Loucy (cell line): ENCODE measurements around the gene CD36.

Experiments
- H2AFZ ChIP-seq: fragments of 200-600 bp; sonication (generic); 2 replicates; pipeline ENCODE4 v1.6.0; 2016; ENCODE audit warnings: antibody characterized with exemption, mild to moderate bottlenecking, low read length, moderate library complexity
- H3F3A ChIP-seq: fragments of 200-600 bp; 2 replicates; pipeline ENCODE4 v1.6.0; 2016; ENCODE audit warnings: antibody characterized with exemption, low read depth, mild to moderate bottlenecking
- H3K27me3 ChIP-seq: fragments of 200-600 bp; sonication (generic); 2 replicates; pipeline ENCODE4 v1.6.1; 2014; ENCODE audit warnings: low read length, mild to moderate bottlenecking; ENCODE audit not compliant: insufficient read depth, poor library complexity, severe bottlenecking
- H3K36me3 ChIP-seq: fragments of 200-600 bp; sonication (generic); 2 replicates; pipeline ENCODE4 v1.6.1; 2016; ENCODE audit warnings: low read length; ENCODE audit not compliant: insufficient read depth
- H3K4me1 ChIP-seq: fragments of 200-600 bp; sonication (generic); 2 replicates; pipeline ENCODE4 v1.5.1; 2014; ENCODE audit warnings: low read length, mild to moderate bottlenecking; ENCODE audit not compliant: insufficient read depth, poor library complexity, severe bottlenecking
- H3K4me2 ChIP-seq: fragments of 200-600 bp; sonication (generic); 2 replicates; pipeline ENCODE4 v1.6.0; 2014; ENCODE audit warnings: antibody characterized with exemption, low read length, low read depth, mild to moderate bottlenecking; ENCODE audit not compliant: poor library complexity, severe bottlenecking
- H3K4me3 ChIP-seq: fragments of 200-600 bp; sonication (generic); 2 replicates; pipeline ENCODE4 v1.5.1; 2014; ENCODE audit warnings: low read length, mild to moderate bottlenecking, mixed read lengths; ENCODE audit not compliant: poor library complexity, severe bottlenecking
- H3K79me2 ChIP-seq: fragments of 200-600 bp; sonication (generic); 2 replicates; pipeline ENCODE4 v1.6.1; 2014; ENCODE audit warnings: low read length; ENCODE audit not compliant: insufficient read depth
- H3K9ac ChIP-seq: fragments of 200-600 bp; sonication (generic); 2 replicates; pipeline ENCODE4 v1.6.0; 2014; ENCODE audit warnings: mild to moderate bottlenecking, low read depth, low read length, moderate library complexity; ENCODE audit not compliant: poor library complexity, severe bottlenecking
- H3K9me2 ChIP-seq: fragments of 200-600 bp; sonication (generic); replicated peaks from 2 replicates; pipeline ENCODE4 v1.6.1; 2016; ENCODE audit warnings: low read depth, low read length, mixed read lengths
- H3K9me3 ChIP-seq: fragments of 200-600 bp; sonication (generic); 2 replicates; pipeline ENCODE4 v1.6.1; 2014; ENCODE audit warnings: mild to moderate bottlenecking, antibody characterized with exemption, low read length, low read depth; ENCODE audit not compliant: insufficient read depth
- H4K20me1 ChIP-seq: fragments of 200-600 bp; sonication (generic); 2 replicates; pipeline ENCODE4 v1.6.0; 2014; ENCODE audit warnings: antibody characterized with exemption, low read length, mild to moderate bottlenecking; ENCODE audit not compliant: insufficient read depth, poor library complexity, severe bottlenecking
- CTCF ChIP-seq: fragments of 200-600 bp; sonication (generic); conservative IDR thresholded peaks from 2 replicates; pipeline ENCODE4 v1.5.1; 2014; ENCODE audit warnings: mild to moderate bottlenecking, antibody characterized with exemption, low read length
- EZH2phosphoT487 ChIP-seq: fragments of 200-600 bp; IDR thresholded peaks from 2 replicates; pipeline ENCODE4 v1.6.1; 2018; ENCODE audit warnings: antibody characterized with exemption, mild to moderate bottlenecking, moderate library complexity, borderline replicate concordance

CD36 gene

GRCh38 chr7:80593869-80594586, 44.4 kb upstream of the CD36 start:
- H3F3A ChIP-seq: no peaks in the 10 kb centered on the region
- no peaks in the 10 kb centered on the region for H4K20me1 ChIP-seq
- H3K9me2 ChIP-seq: no peaks in the 10 kb centered on the region
- no peaks in the 10 kb centered on the region for H3K79me2 ChIP-seq
- no peaks in the 10 kb centered on the region for H3K36me3 ChIP-seq
- H3K9ac ChIP-seq: no peak overlapping the region
- no peak overlapping the region for H3K4me3 ChIP-seq
- H3K9me3 ChIP-seq: no peaks in the 10 kb centered on the region
- H3K4me1 ChIP-seq: no peaks in the 10 kb centered on the region
- TF ChIP-seq EZH2phosphoT487 (no peak), CTCF (no peak)
- no peak overlapping the region for H3K4me2 ChIP-seq
- no peak overlapping the region for H2AFZ ChIP-seq
- no peaks in the 10 kb centered on the region for H3K27me3 ChIP-seq

- Histone ChIP-seq H3K4me1 (no peaks in the 10 kb centered on the region), H3F3A (no peaks in the 10 kb centered on the region), H3K9me2 (no peaks in the 10 kb centered on the region), H3K79me2 (no peaks in the 10 kb centered on the region), H3K4me2 (no peak overlapping the region), H3K27me3 (no peaks in the 10 kb centered on the region), H2AFZ (no peak overlapping the region), H3K36me3 (no peaks in the 10 kb centered on the region), H3K9ac (no peak overlapping the region), H3K9me3 (no peaks in the 10 kb centered on the region), H3K4me3 (no peak overlapping the region), H4K20me1 (no peaks in the 10 kb centered on the region)
- no peak for TF ChIP-seq CTCF
- TF ChIP-seq EZH2phosphoT487: no peak
Observed at GRCh38 chr7:80596933-80597517, 41.4 kb upstream of the CD36 start.

GRCh38 chr7:80597875-80598274, 40.6 kb upstream of the CD36 start:
- no peaks in the 10 kb centered on the region for H3K36me3 ChIP-seq
- TF ChIP-seq EZH2phosphoT487: no peak
- TF ChIP-seq CTCF: no peak
- H3K9ac ChIP-seq: no peak overlapping the region
- no peak overlapping the region for H3K4me3 ChIP-seq
- no peaks in the 10 kb centered on the region for H3F3A ChIP-seq
- no peaks in the 10 kb centered on the region for H3K27me3 ChIP-seq
- no peak overlapping the region for H2AFZ ChIP-seq
- no peak overlapping the region for H3K4me2 ChIP-seq
- H4K20me1 ChIP-seq: no peaks in the 10 kb centered on the region
- H3K4me1 ChIP-seq: no peaks in the 10 kb centered on the region
- no peaks in the 10 kb centered on the region for H3K9me3 ChIP-seq
- H3K9me2 ChIP-seq: no peaks in the 10 kb centered on the region
- no peaks in the 10 kb centered on the region for H3K79me2 ChIP-seq
